ENCODE results near the gene JAK1. TPM values are rescaled to one million over a fixed set of nuclear protein-coding genes. Genes with fewer than 3 reads are reported as not detected.

The JAK1 gene
- total and polyA plus RNA-seq, 10 of the 15 experiments (the other 5 are each of a cell fraction or from before 2014, with no cell fraction given), result 9.6 to 45.5 (median 35.7) TPM

- no peak for ATAC-seq
- Histone ChIP-seq H3K36me3 (ENCODE audit: control insufficient read depth in 2 of 2, insufficient read depth in 2 of 2, low read length in 1 of 2) (peaks cover 0 to 5% of the 10 kb centered on the region in 2 experiments; a peak in 1 of 4 replicates), H3K9ac (ENCODE audit: control insufficient read depth, insufficient read depth, low read length) (no peak overlapping the region), H3K79me2 (ENCODE audit: control insufficient read depth, insufficient read depth, low read length) (no peaks in the 10 kb centered on the region), H3K9me3 (replicated peaks; ENCODE audit: control insufficient read depth, insufficient read depth, low read length) (no peaks in the 10 kb centered on the region), H3K27ac (ENCODE audit: control insufficient read depth, insufficient read depth) (no peak overlapping the region), H3K4me2 (ENCODE audit: control insufficient read depth, insufficient read depth) (no peak overlapping the region), H2AFZ (ENCODE audit: control insufficient read depth, low read depth, low read length) (no peak overlapping the region), H3K27me3 (replicated peaks in 1 of 2; ENCODE audit: control insufficient read depth in 2 of 2, insufficient read depth in 2 of 2, low read length in 1 of 2) (no peaks in the 10 kb centered on the region), H3K4me1 (ENCODE audit: control insufficient read depth, insufficient read depth, low read length) (peaks cover 5% of the 10 kb centered on the region), H4K20me1 (ENCODE audit: control insufficient read depth, insufficient read depth) (no peaks in the 10 kb centered on the region), H3K4me3 (no peak overlapping the region)
- POLR2A ChIA-PET, result no interaction called here
- no peak for DNase-seq (ENCODE audit: low read depth, low spot score)
- TF ChIP-seq CUX1 (IDR thresholded peaks at IDR 0.05; ENCODE audit: insufficient replicate concordance, low read depth, low read length) (no peak), BMI1 (IDR thresholded peaks at IDR 0.05; ENCODE audit: borderline replicate concordance) (no peak), RELB (IDR thresholded peaks at IDR 0.05; ENCODE audit: low read depth) (no peak), MTA2 (IDR thresholded peaks at IDR 0.05; ENCODE audit: low read depth) (no peak), CREB1 (IDR thresholded peaks at IDR 0.05; ENCODE audit: low read depth) (no peak), BCL11A (IDR thresholded peaks at IDR 0.05; ENCODE audit: low read depth, low read length) (no peak), SREBF1 (IDR thresholded peaks at IDR 0.05; ENCODE audit: low read length) (no peak)
- FAIRE-seq, result no peak
- intact Hi-C loops (cut with micrococcal nuclease; ENCODE audit: unreplicated experiment), result loop anchor here (5.0 kb wide), 1 partner anchor 213 kb away; no protein-coding TSS in a partner anchor
- CTCF ChIA-PET, result no interaction called here
- RAD21 ChIA-PET (ENCODE audit: unreplicated experiment), result no interaction called here
- SMC1A ChIA-PET (ENCODE audit: uncharacterized antibody, unreplicated experiment), result interaction anchor here (0.6 to 1.7 kb wide), 2 partner anchors 23 to 246 kb away, joined by 3 to 6 read pairs; no protein-coding TSS in a partner anchor
- in situ Hi-C loops (cut with MboI), result no loop called here
- WGBS (ENCODE audit: insufficient coverage, insufficient replicate concordance, low lambda C conversion rate, missing lambda C conversion rate), result 88% methylated on average over 8 of the region's 8 CpGs
- BruUV-seq (replicated peaks), result no TSS peak
Observed at GRCh38 chr1:64829411-64830029, 136.8 kb downstream of the JAK1 start.
